GM13977 (cell line): ENCODE measurements around the gene C11orf68.
A peak's percentile ranks its signal among the peaks of the same experiment; 100 is the strongest.

Experiments used
- DNase-seq: peaks from one replicate; pipeline ENCODE4 v3.0.0; 2012; ENCODE audit warnings: low spot score
- CTCF ChIP-seq: IDR thresholded peaks from 2 replicates; pipeline ENCODE4 v1.5.1; 2012; ENCODE audit warnings: mild to moderate bottlenecking, control low read depth; ENCODE audit not compliant: insufficient read depth; ENCODE audit errors: extremely low read depth, missing control alignments
- in situ Hi-C: fragments of 300-500 bp; cut with MboI; formaldehyde crosslinking; loops from one replicate; pipeline ENCODE4 v1.12.0; 2022; ENCODE audit warnings: low sequenced_read_pairs, low pct_unique_long_range_greater_than_20kb, mixed read lengths, inconsistent platforms; ENCODE audit not compliant: unreplicated experiment

Gene C11orf68

GRCh38 chr11:65918211-65919140, at the start of gene C11orf68:
TSS of gene C11orf68 (minus strand) at chr11:65919062. CDS start at chr11:65919031, 31 bp downstream.
- DNase-seq = no peak
- in situ Hi-C loops = no loop called here
- TF ChIP-seq CTCF = no peak

GRCh38 chr11:65967329-65967934, 48.6 kb upstream of the C11orf68 start:
- no peak for DNase-seq
- no peak for TF ChIP-seq CTCF
- in situ Hi-C loops = no loop called here

- DNase-seq = no peak
- in situ Hi-C loops = no loop called here
- TF ChIP-seq CTCF = no peak
Measured at GRCh38 chr11:65965986-65966762, 47.3 kb upstream of the C11orf68 start.

GRCh38 chr11:65964906-65965305, 46.0 kb upstream of the C11orf68 start:
- TF ChIP-seq CTCF = no peak
- DNase-seq = no peak
- in situ Hi-C loops = no loop called here

- no peak for TF ChIP-seq CTCF
- in situ Hi-C loops = no loop called here
- DNase-seq = no peak
Measured at GRCh38 chr11:65962141-65962564, 43.3 kb upstream of the C11orf68 start.

- peak; percentile 100 for DNase-seq
- in situ Hi-C loops = no loop called here
- no peak for TF ChIP-seq CTCF
Measured at GRCh38 chr11:65961267-65962140, 42.6 kb upstream of the C11orf68 start, which contains the start of gene SART1. TSS of gene SART1 (plus strand) at chr11:65961734. CDS start at chr11:65961781, 47 bp downstream.
